SHP77 treated with DMSO at 0.1 percent for 48 hours (cell line): ENCODE measurements around the gene ADGRG3.
A peak's percentile ranks its signal among the peaks of the same experiment; 100 is the strongest.
"Not testable (repeated sequence)": the region's sequence is repeated elsewhere in the genome, so short reads cannot be mapped to it uniquely, and the experiment has no call there.

Experiments
- DNase-seq: peaks from one replicate; lab custom pipeline; 2025; lab: John Stamatoyannopoulos, UW

Gene ADGRG3

GRCh38 chr16:57721356-57722209 lies 53.5 kb downstream of the ADGRG3 start:
- DNase-seq: no peak

- DNase-seq: no peak
Observed at GRCh38 chr16:57722210-57722499, 54.0 kb downstream of the ADGRG3 start.

GRCh38 chr16:57722651-57723050 lies 54.5 kb downstream of the ADGRG3 start:
- DNase-seq: no peak

- DNase-seq: no peak
Observed at GRCh38 chr16:57723170-57723569, 55.1 kb downstream of the ADGRG3 start.

- DNase-seq: no peak
Observed at GRCh38 chr16:57724531-57724930, 56.4 kb downstream of the ADGRG3 start.

- DNase-seq: no peak
Observed at GRCh38 chr16:57725151-57725550, 57.0 kb downstream of the ADGRG3 start.

- DNase-seq: no peak
Observed at GRCh38 chr16:57725554-57725953, 57.4 kb downstream of the ADGRG3 start.

GRCh38 chr16:57725976-57726375 lies 57.9 kb downstream of the ADGRG3 start:
- no peak for DNase-seq

- no peak for DNase-seq
Observed at GRCh38 chr16:57726433-57726947, 58.4 kb downstream of the ADGRG3 start.

- DNase-seq: no peak
Observed at GRCh38 chr16:57727610-57728009, 59.5 kb downstream of the ADGRG3 start.

- no peak for DNase-seq
Observed at GRCh38 chr16:57728336-57729181, 60.5 kb downstream of the ADGRG3 start.

- no peak for DNase-seq
Observed at GRCh38 chr16:57729182-57729484, 61.0 kb downstream of the ADGRG3 start.

GRCh38 chr16:57729852-57730251 lies 61.7 kb downstream of the ADGRG3 start:
- DNase-seq: not testable (repeated sequence)

- no peak for DNase-seq
Observed at GRCh38 chr16:57730771-57731730, 62.9 kb downstream of the ADGRG3 start.

GRCh38 chr16:57732037-57732436 lies 63.9 kb downstream of the ADGRG3 start:
- no peak for DNase-seq

GRCh38 chr16:57732714-57733113 lies 64.6 kb downstream of the ADGRG3 start:
- no peak for DNase-seq

- no peak for DNase-seq
Observed at GRCh38 chr16:57734308-57734924, 66.3 kb downstream of the ADGRG3 start.

GRCh38 chr16:57734925-57735754 lies 67.0 kb downstream of the ADGRG3 start:
- DNase-seq: peak; percentile 99

GRCh38 chr16:57735755-57736418 lies 67.8 kb downstream of the ADGRG3 start, which contains the start of gene KATNB1:
Gene KATNB1 (plus strand): TSS chr16:57735770. CDS start chr16:57737244, 1,474 bp downstream.
- no peak for DNase-seq
